HPDE6-E6E7 (cell line): ENCODE data around the gene SLC6A13.
"Not testable (repeated sequence)": the region's sequence is repeated elsewhere in the genome, so short reads cannot be mapped to it uniquely, and the experiment has no call there.

Experiments used
- DNase-seq: peaks from one replicate; pipeline ENCODE4 v3.0.0; 2011; ENCODE audit warnings: missing footprints; ENCODE audit errors: extremely low spot score

The SLC6A13 gene

GRCh38 chr12:262817-263216 lies at the start of gene SLC6A13:
SLC6A13 (minus strand) TSS chr12:262836; CDS start chr12:260052, 2,784 bp downstream.
- DNase-seq, result no peak

GRCh38 chr12:308511-308910 lies 45.9 kb upstream of the SLC6A13 start:
- no peak for DNase-seq

DNA sequence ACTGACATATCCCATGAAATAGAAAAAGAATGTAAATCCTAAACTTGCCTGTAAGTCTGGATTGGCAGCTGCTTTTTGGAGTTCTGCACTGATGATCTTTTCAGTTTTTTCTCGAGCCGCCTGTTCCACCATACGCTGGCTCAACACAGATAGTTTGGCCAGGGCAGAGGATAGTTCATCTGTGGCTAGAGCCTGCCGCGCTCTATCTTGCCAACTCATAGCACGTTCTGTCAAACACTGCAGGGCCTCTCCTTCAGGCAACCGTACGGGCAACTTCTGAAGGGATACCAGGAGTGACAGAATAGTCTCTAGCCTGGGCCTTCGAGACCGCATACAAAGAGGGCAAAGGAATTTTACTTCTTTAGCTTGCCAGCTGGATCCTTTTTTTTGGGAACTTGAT lies 44.8 kb upstream of the SLC6A13 start:
- DNase-seq, result no peak

DNA sequence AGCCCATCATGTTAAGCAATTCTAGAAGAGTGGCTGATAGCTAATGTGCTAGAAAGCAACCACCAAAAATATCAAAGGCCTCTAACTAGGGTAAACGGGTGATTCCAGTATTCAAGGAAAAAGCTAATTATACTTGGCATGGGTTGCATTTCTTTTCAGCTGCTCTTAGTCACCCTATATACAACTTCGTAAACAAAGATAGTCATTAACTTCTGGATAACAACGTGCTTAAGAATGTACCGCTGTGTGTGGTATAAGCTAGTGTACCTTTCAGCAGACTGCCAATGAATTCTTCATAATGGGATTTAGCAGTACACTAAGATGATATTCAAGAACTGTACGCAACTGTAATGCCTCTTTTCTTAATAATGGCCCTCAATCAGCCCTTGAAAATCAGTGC lies 42.2 kb upstream of the SLC6A13 start:
- no peak for DNase-seq

- not testable (repeated sequence) for DNase-seq
Observed at GRCh38 chr12:302766-303165, 40.1 kb upstream of the SLC6A13 start.

- DNase-seq, result not testable (repeated sequence)
Observed at GRCh38 chr12:300166-300565, 37.5 kb upstream of the SLC6A13 start.

DNA sequence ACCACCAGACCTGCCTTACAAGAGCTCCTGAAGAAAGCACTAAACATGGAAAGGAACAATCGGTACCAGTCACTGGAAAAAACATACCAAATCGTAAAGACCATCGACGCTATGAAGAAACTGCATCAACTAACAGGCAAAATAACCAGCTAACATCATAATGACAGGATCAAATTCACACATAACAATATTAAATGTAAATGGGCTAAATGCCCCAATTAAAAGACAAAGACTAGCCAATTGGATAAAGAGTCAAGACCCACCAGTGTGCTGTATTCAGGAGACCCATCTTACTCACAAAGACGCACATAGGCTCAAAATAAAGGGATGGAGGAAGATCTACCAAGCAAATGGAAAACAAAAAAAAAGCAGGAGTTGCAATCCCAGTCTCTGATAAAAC lies 36.9 kb upstream of the SLC6A13 start:
- DNase-seq, result not testable (repeated sequence)

- DNase-seq, result not testable (repeated sequence)
Observed at GRCh38 chr12:298059-298458, 35.4 kb upstream of the SLC6A13 start.

- DNase-seq, result no peak
Observed at GRCh38 chr12:295132-295531, 32.5 kb upstream of the SLC6A13 start.

DNA sequence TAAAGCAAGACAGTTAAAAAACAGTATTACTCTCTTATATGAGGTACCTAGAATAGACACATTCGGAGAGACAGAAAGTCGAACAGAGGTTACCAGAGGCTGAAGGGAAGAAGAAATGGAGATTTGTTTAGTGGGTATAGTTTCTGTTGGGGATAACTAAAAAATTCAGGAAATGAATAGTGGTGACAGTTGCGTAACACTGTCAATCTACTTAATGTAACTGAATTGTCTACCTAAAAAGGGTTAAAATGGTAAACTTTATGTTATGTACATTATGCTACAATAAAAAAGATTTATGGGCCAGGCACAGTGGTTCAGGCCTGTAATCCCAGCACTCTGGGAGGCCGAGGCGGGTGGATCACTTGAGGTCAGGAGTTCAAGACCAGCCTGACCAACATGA lies 30.6 kb upstream of the SLC6A13 start:
- DNase-seq, result no peak

DNA sequence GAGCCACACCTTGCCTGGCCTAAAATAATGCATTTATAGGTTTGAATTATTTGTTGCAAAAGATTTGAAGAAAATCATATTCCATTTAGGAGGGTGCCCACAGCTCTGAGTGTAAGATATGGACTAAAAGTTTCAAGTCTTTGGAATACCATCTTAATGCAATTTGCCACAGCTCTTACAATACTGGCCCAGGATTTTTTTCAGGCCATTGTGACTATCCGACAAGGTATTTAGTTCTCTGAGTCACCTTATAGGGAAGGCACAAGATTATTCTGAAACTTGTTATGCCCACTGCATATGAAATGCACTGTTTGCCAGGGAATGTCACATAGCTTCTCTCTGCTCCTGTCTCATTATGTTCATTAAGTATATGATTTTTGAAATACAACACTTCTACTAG lies 29.6 kb upstream of the SLC6A13 start:
- DNase-seq, result no peak

DNA sequence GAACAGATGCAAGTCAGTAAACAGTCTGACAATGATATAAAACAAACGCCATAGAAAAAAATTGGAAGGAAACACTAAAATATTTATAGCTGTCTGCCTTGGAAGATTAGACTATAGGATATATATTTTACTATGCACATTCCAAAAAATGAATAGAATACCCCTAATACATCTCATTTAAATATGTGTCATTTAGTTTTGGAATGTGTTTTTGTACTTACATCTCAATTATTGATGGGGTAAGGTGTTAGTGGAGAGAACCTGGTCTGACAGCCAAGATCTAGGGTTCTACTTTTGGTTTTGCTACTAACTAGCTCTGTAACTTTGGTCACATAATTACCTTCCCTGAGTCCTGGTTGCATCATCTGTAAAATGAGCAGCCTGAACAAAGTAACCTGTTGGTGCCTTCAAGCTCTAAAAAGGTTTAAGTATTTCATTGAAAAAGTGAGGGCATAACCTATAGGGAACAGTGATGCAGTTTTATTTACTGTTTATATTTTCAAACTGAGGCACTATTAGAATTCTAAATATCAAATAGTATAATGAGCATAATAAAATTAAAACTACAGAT lies 28.6 kb upstream of the SLC6A13 start:
- DNase-seq, result no peak

- DNase-seq, result no peak
Observed at GRCh38 chr12:288687-289086, 26.1 kb upstream of the SLC6A13 start.

GRCh38 chr12:286531-287300 lies 24.1 kb upstream of the SLC6A13 start:
- DNase-seq, result no peak

- no peak for DNase-seq
Observed at GRCh38 chr12:278046-278445, 15.4 kb upstream of the SLC6A13 start.

DNA sequence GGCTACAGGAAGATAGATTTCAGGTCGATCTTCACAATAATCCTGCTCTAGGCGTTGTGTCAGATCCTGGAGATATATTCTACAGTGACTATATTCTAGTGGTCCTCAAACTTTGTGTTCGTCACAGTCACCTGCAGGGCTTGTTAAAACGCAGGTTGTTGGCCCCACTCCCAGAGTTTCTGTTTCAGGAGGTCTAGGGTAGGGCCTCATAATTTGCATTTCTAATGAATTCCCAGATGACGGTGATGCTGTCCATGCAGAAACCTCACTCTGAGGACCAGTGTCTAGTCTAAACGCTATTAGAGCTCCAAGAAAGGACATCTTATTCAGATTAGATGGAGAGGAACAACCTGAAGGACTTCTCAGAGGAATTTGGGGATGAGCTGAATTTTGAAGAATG lies 13.2 kb upstream of the SLC6A13 start:
- DNase-seq, result no peak

GRCh38 chr12:273382-273781 lies 10.7 kb upstream of the SLC6A13 start:
- DNase-seq, result no peak

DNA sequence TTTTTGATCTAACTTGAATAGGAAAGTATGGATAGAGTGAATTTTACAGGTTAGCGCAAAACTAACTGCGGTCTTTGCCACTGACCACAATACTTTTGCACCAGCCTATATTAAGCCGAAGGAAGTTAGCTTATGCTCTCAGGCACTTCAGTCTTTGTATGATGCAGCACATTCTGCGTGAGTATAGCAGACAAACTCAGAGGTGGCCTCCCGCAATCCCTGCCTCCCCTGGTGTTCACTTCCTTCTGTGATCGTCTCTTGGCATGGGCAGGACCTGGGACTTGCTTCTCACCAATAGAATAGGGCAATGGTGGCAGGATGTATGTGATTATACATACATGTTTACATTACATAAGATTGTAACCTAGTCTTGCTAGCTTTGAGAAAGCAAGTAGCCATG lies 10.3 kb upstream of the SLC6A13 start:
- no peak for DNase-seq

DNA sequence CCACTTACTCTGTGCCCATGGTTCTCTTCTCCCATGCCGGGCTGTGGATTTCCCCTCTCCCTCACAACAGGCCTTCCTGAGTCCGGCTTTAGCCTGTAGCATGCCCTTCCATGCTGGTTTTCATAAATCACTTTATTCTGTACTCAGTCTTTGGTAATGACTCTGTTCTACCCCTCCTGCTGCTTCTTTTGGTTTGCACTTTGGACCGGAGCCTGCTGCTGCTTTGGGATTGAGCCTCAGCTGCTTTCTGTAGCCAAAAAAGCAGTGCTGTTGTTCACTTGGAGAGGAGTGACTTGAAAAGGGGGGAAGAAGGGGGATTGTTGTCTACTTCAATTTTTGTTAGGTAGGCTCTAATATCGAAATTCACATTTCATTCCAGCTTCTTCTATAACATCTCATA lies 8.5 kb upstream of the SLC6A13 start:
- DNase-seq, result no peak

DNA sequence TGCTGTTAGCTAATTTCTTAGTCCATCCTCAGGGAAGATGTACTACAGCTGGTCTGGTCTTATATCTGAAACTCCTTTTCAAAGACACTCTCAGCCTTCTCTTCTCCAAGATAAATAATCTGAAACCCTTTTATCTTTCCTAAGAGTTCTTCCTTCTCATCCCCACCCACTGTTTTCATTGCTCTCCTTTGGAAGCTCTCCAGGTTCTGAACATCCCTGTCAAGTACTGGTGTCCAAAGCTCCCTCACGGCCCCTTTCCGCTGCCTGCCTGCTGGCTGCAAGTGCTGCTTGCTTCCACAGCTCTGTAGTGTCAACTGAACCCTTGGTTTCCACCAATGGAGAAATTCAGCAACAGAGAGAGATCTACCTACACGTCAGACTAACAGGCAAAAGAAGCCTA lies 6.6 kb upstream of the SLC6A13 start:
- DNase-seq, result no peak

GRCh38 chr12:268483-268840 lies 5.8 kb upstream of the SLC6A13 start:
- no peak for DNase-seq

GRCh38 chr12:267581-268482 lies 5.2 kb upstream of the SLC6A13 start:
- no peak for DNase-seq

DNA sequence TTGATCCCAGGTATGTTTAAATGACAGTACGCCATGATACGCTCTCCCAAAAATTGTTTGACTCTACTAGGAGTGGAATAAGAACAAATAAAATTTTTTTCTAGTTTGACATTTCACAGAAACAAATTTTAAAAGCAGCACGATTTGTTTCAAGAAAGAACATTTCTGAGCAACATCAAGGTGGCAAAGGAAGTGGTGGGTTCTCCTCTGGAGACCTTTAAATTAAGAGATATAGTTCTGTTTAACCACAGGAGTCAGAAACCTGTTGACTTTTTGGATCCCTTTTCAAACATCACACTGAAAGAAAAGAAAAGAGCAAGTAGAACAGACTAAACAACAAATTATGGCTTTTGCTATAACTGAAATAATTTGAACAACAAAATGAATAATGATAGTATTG lies 2.5 kb upstream of the SLC6A13 start:
- no peak for DNase-seq
